HEK293T (cell line): Measurements from ENCODE around the gene NRDC.

Experiments used
- CTCF ChIA-PET: fragments of 350-600 bp; formaldehyde crosslinking; extraction: SDS; loops from one replicate; lab custom pipeline; 2021; ENCODE audit warnings: antibody characterized with exemption, inconsistent platforms; lab: Yijun Ruan, JAX
- POLR2A ChIA-PET: fragments of 350-600 bp; formaldehyde crosslinking; extraction: SDS; loops from one replicate; lab custom pipeline; 2020; ENCODE audit warnings: antibody characterized with exemption, inconsistent platforms; lab: Yijun Ruan, JAX
- DNase-seq: peaks from one replicate; pipeline ENCODE4 v3.0.0; 2012; ENCODE audit warnings: mixed read lengths; ENCODE audit errors: extremely low spot score
- ARNT ChIP-seq: fragments of 450-650 bp; IDR thresholded peaks from 2 replicates; pipeline ENCODE4 v1.6.1; 2017; ENCODE audit warnings: mild to moderate bottlenecking
- BHLHE40 ChIP-seq: fragments of 450-650 bp; IDR thresholded peaks from 2 replicates; pipeline ENCODE4 v1.6.1; 2016; ENCODE audit warnings: mild to moderate bottlenecking, moderate library complexity, borderline replicate concordance
- CTBP1 ChIP-seq: fragments of 450-650 bp; IDR thresholded peaks from 2 replicates; pipeline ENCODE4 v1.6.1; 2016; ENCODE audit warnings: borderline replicate concordance
- ELF4 ChIP-seq: fragments of 450-650 bp; IDR thresholded peaks from 2 replicates; pipeline ENCODE4 v1.6.1; 2017; ENCODE audit warnings: antibody characterized with exemption
- FOXA1 ChIP-seq: fragments of 450-650 bp; IDR thresholded peaks from 2 replicates; pipeline ENCODE4 v1.6.1; 2016; ENCODE audit warnings: mild to moderate bottlenecking
- FOXK2 ChIP-seq: fragments of 450-650 bp; IDR thresholded peaks from 2 replicates; pipeline ENCODE4 v1.6.1; 2016; ENCODE audit warnings: mild to moderate bottlenecking
- FOXM1 ChIP-seq: fragments of 450-650 bp; IDR thresholded peaks from 2 replicates; pipeline ENCODE4 v1.6.1; 2017; ENCODE audit warnings: mild to moderate bottlenecking, borderline replicate concordance
- HDGF ChIP-seq: fragments of 450-650 bp; IDR thresholded peaks from 2 replicates; pipeline ENCODE4 v1.6.1; 2017; ENCODE audit warnings: antibody characterized with exemption, borderline replicate concordance
- L3MBTL2 ChIP-seq: fragments of 450-650 bp; conservative IDR thresholded peaks from 2 replicates; pipeline ENCODE4 v1.6.1; 2016; ENCODE audit warnings: mild to moderate bottlenecking
- LEF1 ChIP-seq: fragments of 450-650 bp; IDR thresholded peaks from 2 replicates; pipeline ENCODE4 v1.6.1; 2017; ENCODE audit warnings: mild to moderate bottlenecking, borderline replicate concordance
- NFRKB ChIP-seq: fragments of 450-650 bp; IDR thresholded peaks from 2 replicates; pipeline ENCODE4 v1.6.1; 2016; ENCODE audit warnings: mild to moderate bottlenecking, moderate library complexity
- SP1 ChIP-seq: fragments of 450-650 bp; IDR thresholded peaks from 2 replicates; pipeline ENCODE4 v1.6.1; 2017
- SUZ12 ChIP-seq: fragments of 450-650 bp; IDR thresholded peaks from 2 replicates; pipeline ENCODE4 v1.6.1; 2016; ENCODE audit warnings: mild to moderate bottlenecking
- TARDBP ChIP-seq: fragments of 450-650 bp; IDR thresholded peaks from 2 replicates; pipeline ENCODE4 v1.6.1; 2016
- ZNF384 ChIP-seq: fragments of 450-650 bp; IDR thresholded peaks from 2 replicates; pipeline ENCODE4 v1.6.1; 2016
- TF ChIP-seq, protein P1 (sequence below): fragments of 450-650 bp; IDR thresholded peaks from 2 replicates; pipeline ENCODE4 v1.6.1; 2016

Gene NRDC

DNA sequence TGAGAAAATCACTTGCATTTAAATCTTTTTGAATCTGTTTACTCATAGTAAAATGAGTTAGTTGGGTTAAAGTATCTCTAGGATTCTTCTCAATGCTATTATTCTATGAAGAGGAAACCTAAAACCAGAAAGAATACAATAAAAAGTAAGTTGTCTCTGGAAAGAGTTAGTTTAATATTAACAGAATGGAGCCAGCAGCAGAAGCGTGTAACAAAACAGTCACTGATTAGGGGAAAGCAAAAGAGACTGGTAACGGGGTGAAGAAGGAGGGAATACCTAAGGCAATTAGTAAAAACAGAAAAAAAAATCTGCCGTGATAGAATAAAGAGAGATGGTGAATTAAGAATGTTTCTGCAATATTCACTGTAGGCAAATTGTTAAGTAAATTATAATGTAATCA is 60.0 kb downstream of the NRDC start:
- no peak for TF ChIP-seq SP1
- TF ChIP-seq ZNF384 = no peak
- TF ChIP-seq HDGF = no peak
- no peak for TF ChIP-seq SUZ12
- TF ChIP-seq ELF4 = no peak
- TF ChIP-seq FOXK2 = no peak
- no peak for TF ChIP-seq TARDBP
- no peak for TF ChIP-seq FOXM1
- TF ChIP-seq LEF1 = no peak
- TF ChIP-seq CTBP1 = no peak
- TF ChIP-seq ARNT = no peak
- TF ChIP-seq, protein P1, sequence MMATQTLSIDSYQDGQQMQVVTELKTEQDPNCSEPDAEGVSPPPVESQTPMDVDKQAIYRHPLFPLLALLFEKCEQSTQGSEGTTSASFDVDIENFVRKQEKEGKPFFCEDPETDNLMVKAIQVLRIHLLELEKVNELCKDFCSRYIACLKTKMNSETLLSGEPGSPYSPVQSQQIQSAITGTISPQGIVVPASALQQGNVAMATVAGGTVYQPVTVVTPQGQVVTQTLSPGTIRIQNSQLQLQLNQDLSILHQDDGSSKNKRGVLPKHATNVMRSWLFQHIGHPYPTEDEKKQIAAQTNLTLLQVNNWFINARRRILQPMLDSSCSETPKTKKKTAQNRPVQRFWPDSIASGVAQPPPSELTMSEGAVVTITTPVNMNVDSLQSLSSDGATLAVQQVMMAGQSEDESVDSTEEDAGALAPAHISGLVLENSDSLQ = no peak
- no peak for TF ChIP-seq BHLHE40
- TF ChIP-seq FOXA1 = no peak
- no peak for TF ChIP-seq L3MBTL2
- TF ChIP-seq NFRKB = no peak
- DNase-seq = no peak
- ChIA-PET POLR2A (no interaction called here), CTCF (no interaction called here)

DNA sequence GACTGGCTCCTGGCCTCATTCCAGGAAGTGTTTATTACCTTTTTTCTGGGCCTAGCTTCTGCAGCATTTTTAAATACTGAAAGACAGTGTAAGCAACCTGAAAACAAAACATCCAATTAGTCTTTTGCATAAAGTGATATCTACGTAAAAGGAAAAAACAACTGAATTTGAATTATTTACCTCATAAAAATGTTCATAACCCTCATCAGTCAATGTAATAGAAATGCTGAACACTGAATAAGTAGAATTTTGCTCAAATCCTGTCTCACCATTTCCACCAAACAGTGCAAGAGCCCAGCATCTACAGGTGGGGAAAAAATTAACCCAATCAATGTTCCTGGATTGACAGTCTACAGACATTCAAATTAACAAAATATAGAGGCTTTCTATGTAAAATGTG is 64.0 kb downstream of the NRDC start:
- no peak for DNase-seq
- no peak for TF ChIP-seq LEF1
- TF ChIP-seq BHLHE40 = no peak
- no peak for TF ChIP-seq FOXK2
- no peak for TF ChIP-seq SUZ12
- TF ChIP-seq L3MBTL2 = no peak
- no peak for TF ChIP-seq TARDBP
- CTCF ChIA-PET = no interaction called here
- POLR2A ChIA-PET = no interaction called here

- ChIA-PET CTCF (no interaction called here), POLR2A (interaction anchor here (1.2 kb wide), 1 partner anchor 9 kb away, joined by 4 read pairs; no protein-coding TSS in a partner anchor)
- no peak for DNase-seq
- no peak for TF ChIP-seq LEF1
- no peak for TF ChIP-seq NFRKB
- no peak for TF ChIP-seq L3MBTL2
- no peak for TF ChIP-seq ZNF384
- TF ChIP-seq CTBP1 = no peak
- TF ChIP-seq SP1 = no peak
- TF ChIP-seq HDGF = no peak
- no peak for TF ChIP-seq SUZ12
- TF ChIP-seq, protein P1 = no peak
- no peak for TF ChIP-seq ELF4
- no peak for TF ChIP-seq FOXK2
- no peak for TF ChIP-seq ARNT
- TF ChIP-seq FOXM1 = no peak
- no peak for TF ChIP-seq TARDBP
- no peak for TF ChIP-seq BHLHE40
- TF ChIP-seq FOXA1 = no peak
Observed at GRCh38 chr1:51799372-51799771, 79.2 kb downstream of the NRDC start.

DNA sequence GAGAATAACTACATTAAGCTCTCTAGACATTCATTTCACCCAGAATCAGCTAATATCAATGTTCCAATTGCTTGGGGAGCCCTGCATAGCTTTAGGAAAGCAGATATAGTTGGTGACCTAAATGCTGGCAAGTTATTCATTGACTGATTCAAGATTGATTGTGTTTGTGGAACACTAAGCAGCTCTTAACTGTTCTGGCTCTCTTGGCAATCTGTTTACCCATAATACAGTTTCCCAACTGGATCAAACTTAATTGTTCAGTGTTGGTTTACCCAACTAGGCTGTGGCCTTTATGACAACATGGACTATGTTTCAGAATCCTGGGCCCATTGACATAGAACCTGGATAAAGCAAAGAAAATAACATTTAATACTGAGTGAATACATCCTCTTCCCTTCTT is 83.7 kb downstream of the NRDC start:
- POLR2A ChIA-PET = no interaction called here

DNA sequence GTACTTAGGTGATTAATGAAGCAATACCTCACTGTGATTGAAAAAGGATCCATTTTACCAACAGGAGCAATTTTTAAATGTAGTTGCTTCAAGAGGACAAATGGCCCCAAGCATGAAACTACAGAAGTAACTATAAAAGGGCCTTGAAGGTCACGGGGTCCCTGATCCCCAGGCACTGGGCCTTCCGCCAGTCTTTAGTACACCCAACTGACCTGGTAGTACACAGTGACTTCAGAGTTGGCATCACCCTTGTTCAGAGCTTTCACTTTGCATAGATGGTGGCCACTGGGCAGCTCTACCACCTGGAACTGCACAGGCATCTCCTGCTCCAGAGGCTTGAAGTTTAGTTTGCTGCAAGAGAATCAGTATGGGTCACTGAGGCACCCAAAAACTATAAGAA is 84.3 kb downstream of the NRDC start:
- TF ChIP-seq BHLHE40 (no peak), ZNF384 (no peak), SP1 (no peak), ARNT (no peak), TARDBP (no peak), ELF4 (no peak), NFRKB (no peak), FOXA1 (no peak)
- no peak for DNase-seq
- CTCF ChIA-PET = no interaction called here
- POLR2A ChIA-PET = no interaction called here

More for the DNA sequence above, 83.7 kb downstream of the NRDC start:
- CTCF ChIA-PET = no interaction called here
- no peak for DNase-seq
- no peak for TF ChIP-seq SP1

- TF ChIP-seq FOXK2 (no peak), SUZ12 (no peak), BHLHE40 (no peak), FOXA1 (no peak), L3MBTL2 (no peak), ZNF384 (no peak), SP1 (no peak), CTBP1 (no peak)
- TF ChIP-seq, protein P1 = no peak
- DNase-seq = no peak
- CTCF ChIA-PET = no interaction called here
- POLR2A ChIA-PET = no interaction called here
Observed at GRCh38 chr1:51792864-51793263, 85.7 kb downstream of the NRDC start.

DNA sequence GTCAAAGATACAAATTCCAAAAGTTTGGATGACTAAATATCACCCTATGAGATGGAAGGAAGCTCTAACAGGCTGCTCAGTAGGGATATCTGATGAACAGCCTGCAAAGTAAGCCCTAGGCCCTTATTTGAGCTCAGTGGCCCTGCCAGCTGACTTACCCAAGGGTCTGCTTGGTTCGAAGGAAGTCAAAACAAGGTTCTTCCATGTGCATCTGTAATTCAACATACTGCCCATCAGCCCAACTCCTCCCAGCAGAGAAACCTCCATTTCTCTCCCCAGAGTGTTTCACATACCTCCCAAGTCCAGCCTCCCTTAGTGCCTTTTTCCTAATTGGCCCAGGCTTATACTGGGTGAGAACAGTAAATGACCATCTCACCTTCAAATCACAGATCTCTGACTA is 86.6 kb downstream of the NRDC start:
- ChIA-PET CTCF (no interaction called here), POLR2A (no interaction called here)
- DNase-seq = no peak
- no peak for TF ChIP-seq BHLHE40
- no peak for TF ChIP-seq TARDBP
- TF ChIP-seq ELF4 = no peak
- no peak for TF ChIP-seq HDGF
- no peak for TF ChIP-seq CTBP1
- no peak for TF ChIP-seq L3MBTL2
- no peak for TF ChIP-seq ARNT
- no peak for TF ChIP-seq FOXA1
- TF ChIP-seq FOXM1 = no peak
- no peak for TF ChIP-seq SUZ12
